ENCODE results near the gene TMEM214. TPM values are rescaled to one million over a fixed set of nuclear protein-coding genes. Genes with fewer than 3 reads are reported as not detected.
A peak's percentile ranks its signal among the peaks of the same experiment; 100 is the strongest.

TMEM214 gene
- total RNA-seq, 1 donor: 71.6 TPM

- TF ChIP-seq CTCF (IDR thresholded peaks at IDR 0.05; ENCODE audit: insufficient read depth, low read length): no peak
- DNase-seq (ENCODE audit: low read depth): no peak
- no peak overlapping the region for H3K4me3 ChIP-seq (ENCODE audit: low read depth, low read length)
These were observed 30.8 kb upstream of the TMEM214 start for GRCh38 chr2:27001950-27002349.

- no peak for DNase-seq (ENCODE audit: low read depth)
- no peak for TF ChIP-seq CTCF (IDR thresholded peaks at IDR 0.05; ENCODE audit: insufficient read depth, low read length)
- no peak overlapping the region for H3K4me3 ChIP-seq (ENCODE audit: low read depth, low read length)
These were observed 29.8 kb upstream of the TMEM214 start for GRCh38 chr2:27003007-27003406.

- TF ChIP-seq CTCF (IDR thresholded peaks at IDR 0.05; ENCODE audit: insufficient read depth, low read length): no peak
- DNase-seq (ENCODE audit: low read depth): peak; percentile 60
- no peak overlapping the region for H3K4me3 ChIP-seq (ENCODE audit: low read depth, low read length)
These were observed 28.9 kb upstream of the TMEM214 start for GRCh38 chr2:27003857-27004256.

GRCh38 chr2:27006602-27007415, 26.0 kb upstream of the TMEM214 start:
- no peak for DNase-seq (ENCODE audit: low read depth)
- no peak for TF ChIP-seq CTCF (IDR thresholded peaks at IDR 0.05; ENCODE audit: insufficient read depth, low read length)
- no peak overlapping the region for H3K4me3 ChIP-seq (ENCODE audit: low read depth, low read length)

GRCh38 chr2:27007416-27008374, 25.1 kb upstream of the TMEM214 start:
- no peak for TF ChIP-seq CTCF (IDR thresholded peaks at IDR 0.05; ENCODE audit: insufficient read depth, low read length)
- DNase-seq (ENCODE audit: low read depth): no peak
- H3K4me3 ChIP-seq (ENCODE audit: low read depth, low read length): no peak overlapping the region

GRCh38 chr2:27008678-27009077, 24.1 kb upstream of the TMEM214 start:
- no peak overlapping the region for H3K4me3 ChIP-seq (ENCODE audit: low read depth, low read length)
- DNase-seq (ENCODE audit: low read depth): no peak
- no peak for TF ChIP-seq CTCF (IDR thresholded peaks at IDR 0.05; ENCODE audit: insufficient read depth, low read length)

All from fibroblast of the aortic adventitia (primary cell).